CD4-positive, alpha-beta T cell treated with Interleukin-6 at 100 ng/mL for 8 hours (primary cell): Measurements from ENCODE around the gene IGFBP3.

Source experiments
- DNase-seq: peaks from one replicate; pipeline ENCODE4 v3.0.0-alpha.2; 2020; ENCODE audit warnings: mixed read lengths, low spot score

Gene IGFBP3

DNA sequence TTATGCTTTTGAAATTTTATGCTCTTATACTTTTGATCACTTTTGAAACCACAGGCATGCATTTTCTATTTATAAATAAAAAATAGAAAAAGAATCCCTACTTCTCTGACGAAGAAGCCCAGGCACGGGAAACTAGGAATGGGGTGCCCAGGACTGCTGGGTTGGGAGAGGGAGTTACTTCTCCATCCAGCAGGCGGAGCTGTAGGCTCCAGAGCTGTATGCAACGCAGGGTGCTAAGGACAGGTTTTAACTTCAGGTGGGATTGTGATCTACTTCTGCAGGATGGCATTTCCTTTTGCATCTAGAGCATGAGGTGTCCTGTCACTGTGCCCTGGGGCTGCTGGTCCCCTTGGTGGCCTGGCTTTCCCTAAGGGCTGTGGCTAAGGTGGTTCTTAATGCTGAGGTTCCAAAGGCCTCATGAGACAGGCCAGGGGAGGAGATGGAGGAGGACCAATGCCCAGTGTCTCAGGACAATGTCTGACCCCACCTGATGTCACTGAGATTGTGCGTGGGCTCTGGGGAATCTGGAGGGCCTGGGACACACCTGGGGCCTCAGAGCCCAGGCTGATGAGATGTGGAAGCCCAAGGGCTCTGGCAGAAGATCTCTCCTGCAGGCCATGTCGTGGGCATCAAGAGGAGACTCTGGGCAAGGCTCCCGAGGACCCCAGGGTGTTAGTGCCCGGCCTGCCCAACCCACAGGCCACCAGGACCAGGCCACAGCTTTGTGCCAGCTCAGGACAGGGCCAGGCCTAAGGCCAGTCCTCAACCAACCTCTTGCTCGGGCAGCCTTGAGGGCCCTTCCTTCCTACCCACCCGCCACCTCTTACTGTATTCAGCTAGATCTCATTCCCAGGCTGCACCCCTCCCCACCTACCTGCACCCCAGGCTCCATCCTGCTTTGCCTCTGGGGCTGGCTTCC is 48.7 kb downstream of the IGFBP3 start:
- no peak for DNase-seq

DNA sequence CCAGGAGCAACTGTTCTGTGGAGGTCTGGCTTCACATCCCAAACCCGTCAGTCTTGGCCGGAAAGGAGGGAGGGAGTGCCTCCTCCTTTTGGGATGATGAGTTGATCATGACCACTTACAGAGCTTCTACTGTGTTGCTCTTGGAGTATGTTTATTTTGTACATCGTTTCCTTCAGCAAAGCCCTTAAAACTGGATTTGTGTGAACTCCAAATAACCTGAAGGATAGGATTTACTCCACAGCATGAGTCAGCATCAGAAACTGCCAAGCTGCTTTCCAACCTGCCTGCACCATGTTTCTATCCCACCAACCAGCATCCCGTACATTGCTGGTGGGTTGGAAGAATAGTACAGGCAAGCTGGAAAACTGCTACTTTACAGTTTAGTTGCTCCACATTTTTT is 51.6 kb downstream of the IGFBP3 start:
- DNase-seq: no peak

GRCh38 chr7:45867471-45867870 is 53.6 kb downstream of the IGFBP3 start:
- DNase-seq: no peak

DNA sequence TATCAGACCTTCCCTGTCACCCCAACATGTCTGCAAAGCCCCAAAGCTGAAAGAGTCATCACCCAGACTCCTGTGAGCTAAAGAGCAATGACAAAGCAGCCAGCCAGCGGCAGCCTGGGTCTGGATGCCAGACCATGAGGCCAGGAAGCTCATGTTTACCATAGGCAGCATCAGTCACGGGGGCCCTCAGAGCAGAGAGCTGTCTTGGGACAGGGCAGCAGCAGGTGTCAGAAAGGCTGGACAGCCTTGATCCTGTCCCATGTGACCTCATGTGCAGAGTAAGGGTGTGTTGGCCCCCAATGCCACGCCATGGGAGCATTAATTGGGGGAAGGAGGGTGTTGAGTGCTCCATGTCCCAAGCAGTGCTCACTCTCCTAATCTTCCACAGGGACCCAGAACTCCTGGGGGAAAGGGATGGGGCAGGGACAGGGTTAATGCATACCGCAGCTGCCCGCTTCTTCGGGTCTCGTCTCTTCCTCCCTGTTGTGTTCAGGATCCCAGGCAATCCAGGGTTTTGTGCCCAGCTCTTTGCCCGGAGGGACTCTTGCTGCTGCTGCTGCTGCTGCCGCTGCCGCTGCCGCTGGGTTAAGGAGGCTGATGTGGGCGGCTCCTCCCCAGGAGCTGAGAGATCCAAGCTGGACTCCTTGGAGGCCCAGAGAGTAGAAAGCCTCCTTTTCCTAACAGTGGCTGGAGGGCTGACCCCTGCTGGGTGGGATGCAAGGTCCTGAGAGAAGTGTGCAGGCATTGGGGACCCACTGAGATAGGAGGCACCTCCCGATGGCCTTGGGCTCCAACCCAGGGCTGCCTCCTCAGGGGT is 55.3 kb downstream of the IGFBP3 start:
- no peak for DNase-seq

DNA sequence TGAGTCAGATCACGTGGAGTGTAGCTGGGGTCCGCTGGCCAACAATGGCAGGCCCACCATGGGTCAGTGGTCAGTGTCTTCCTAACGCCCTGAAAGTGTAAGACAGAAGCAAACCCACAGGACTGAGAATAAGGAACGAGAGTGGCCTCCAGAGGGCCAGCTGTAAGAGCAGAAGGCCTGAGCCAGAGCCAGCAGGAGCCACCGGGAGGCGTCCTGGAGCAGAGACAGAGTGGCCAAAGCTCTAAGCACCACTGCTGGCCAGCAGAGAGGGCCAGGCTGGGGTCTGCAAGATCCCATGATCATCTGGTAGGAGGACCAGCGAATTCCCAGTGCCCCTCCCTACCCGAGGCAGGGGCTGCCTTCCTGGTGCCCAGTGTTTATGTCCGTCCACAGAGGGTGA is 57.4 kb downstream of the IGFBP3 start:
- DNase-seq: no peak
